ENCODE data around the gene IL10. TPM values are rescaled to one million over a fixed set of nuclear protein-coding genes. Genes with fewer than 3 reads are reported as not detected.

IL10 gene
- 7.0 TPM for total RNA-seq
- polyA plus RNA-seq: 1 to 10 TPM in 2 of 4 donors, under 1 TPM in 2; 0.60 to 4.4 (median 2.0) TPM

DNA sequence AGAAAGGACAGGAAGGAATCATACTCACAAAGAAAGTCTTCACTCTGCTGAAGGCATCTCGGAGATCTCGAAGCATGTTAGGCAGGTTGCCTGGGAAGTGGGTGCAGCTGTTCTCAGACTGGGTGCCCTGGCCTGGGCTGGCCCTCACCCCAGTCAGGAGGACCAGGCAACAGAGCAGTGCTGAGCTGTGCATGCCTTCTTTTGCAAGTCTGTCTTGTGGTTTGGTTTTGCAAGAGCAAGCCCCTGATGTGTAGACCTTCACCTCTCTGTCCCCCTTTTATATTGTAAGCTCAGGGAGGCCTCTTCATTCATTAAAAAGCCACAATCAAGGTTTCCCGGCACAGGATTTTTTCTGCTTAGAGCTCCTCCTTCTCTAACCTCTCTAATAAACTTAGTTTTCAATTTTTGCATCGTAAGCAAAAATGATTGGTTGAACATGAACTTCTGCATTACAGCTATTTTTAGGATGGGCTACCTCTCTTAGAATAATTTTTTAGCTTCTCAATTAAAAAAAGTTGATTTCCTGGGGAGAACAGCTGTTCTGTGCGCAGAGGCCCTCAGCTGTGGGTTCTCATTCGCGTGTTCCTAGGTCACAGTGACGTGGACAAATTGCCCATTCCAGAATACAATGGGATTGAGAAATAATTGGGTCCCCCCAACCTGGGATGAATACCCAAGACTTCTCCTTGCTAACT lies at the start of gene IL10:
TSS of gene IL10 (minus strand) at position 252 of the 695 bp plus-strand sequence. CDS start at position 193, 59 bp downstream.
- Mint-ChIP-seq H3K27ac (peak within 1 kb of the TSS in 2 of 3 donors; percentile 55 to 72), H3K36me3 (no peaks in the 10 kb centered on the region)
- H3K4me3 ChIP-seq (ENCODE audit: low read depth, low read length): no peak within 1 kb of the TSS

GRCh38 chr1:206821493-206821892 lies 49.2 kb upstream of the IL10 start:
- Histone ChIP-seq H3K36me3 (ENCODE audit: control insufficient read depth, insufficient read depth, low read length) (no peaks in the 10 kb centered on the region), H3K27me3 (ENCODE audit: control insufficient read depth, insufficient read depth, low read length) (no peaks in the 10 kb centered on the region), H3K4me3 (ENCODE audit: low read depth, low read length) (no peak overlapping the region), H3K9me3 (ENCODE audit: control insufficient read depth in 2 of 2, low read length in 2 of 2) (no peaks in the 10 kb centered on the region), H3K27ac (ENCODE audit: insufficient read depth, low read length, poor library complexity, severe bottlenecking) (no peak overlapping the region), H3K4me1 (ENCODE audit: control insufficient read depth, insufficient read depth, low read length, poor library complexity, severe bottlenecking) (peaks cover 22% of the 10 kb centered on the region)
- DNase-seq (no peak), ATAC-seq (ENCODE audit: low read depth in 2 of 2) (no peak)
- Mint-ChIP-seq H3K4me3 (no peak overlapping the region), H3K27me3 (no peaks in the 10 kb centered on the region), H3K36me3 (peaks cover 1% of the 10 kb centered on the region), H3K9me3 (peaks cover 0 to 2% (median 0%) of the 10 kb centered on the region in 7 donors), H3K27ac (no peak overlapping the region), H3K4me1 (peaks cover 16 to 42% (median 31%) of the 10 kb centered on the region in 4 donors)

More for the DNA sequence above, at the start of gene IL10:
- no peaks in the 10 kb centered on the region for H3K9me3 ChIP-seq (ENCODE audit: control insufficient read depth in 2 of 2, low read length in 2 of 2)
- Mint-ChIP-seq H3K4me3 (peak within 1 kb of the TSS in 3 of 4 donors; percentile 9 to 69 (median 18)), H3K9me3 (peaks cover 0 to 1% (median 0%) of the 10 kb centered on the region in 7 donors), H3K4me1 (peaks cover 20 to 66% (median 38%) of the 10 kb centered on the region in 4 donors), H3K27me3 (no peaks in the 10 kb centered on the region)
- no peaks in the 10 kb centered on the region for H3K36me3 ChIP-seq (ENCODE audit: control insufficient read depth, insufficient read depth, low read length)
- DNase-seq: no peak
- peaks cover 53% of the 10 kb centered on the region for H3K4me1 ChIP-seq (ENCODE audit: control insufficient read depth, insufficient read depth, low read length, poor library complexity, severe bottlenecking)
- H3K27ac ChIP-seq (ENCODE audit: insufficient read depth, low read length, poor library complexity, severe bottlenecking): no peak within 1 kb of the TSS
- no peak for ATAC-seq (ENCODE audit: low read depth in 2 of 2)
- no peaks in the 10 kb centered on the region for H3K27me3 ChIP-seq (ENCODE audit: control insufficient read depth, insufficient read depth, low read length)

DNA sequence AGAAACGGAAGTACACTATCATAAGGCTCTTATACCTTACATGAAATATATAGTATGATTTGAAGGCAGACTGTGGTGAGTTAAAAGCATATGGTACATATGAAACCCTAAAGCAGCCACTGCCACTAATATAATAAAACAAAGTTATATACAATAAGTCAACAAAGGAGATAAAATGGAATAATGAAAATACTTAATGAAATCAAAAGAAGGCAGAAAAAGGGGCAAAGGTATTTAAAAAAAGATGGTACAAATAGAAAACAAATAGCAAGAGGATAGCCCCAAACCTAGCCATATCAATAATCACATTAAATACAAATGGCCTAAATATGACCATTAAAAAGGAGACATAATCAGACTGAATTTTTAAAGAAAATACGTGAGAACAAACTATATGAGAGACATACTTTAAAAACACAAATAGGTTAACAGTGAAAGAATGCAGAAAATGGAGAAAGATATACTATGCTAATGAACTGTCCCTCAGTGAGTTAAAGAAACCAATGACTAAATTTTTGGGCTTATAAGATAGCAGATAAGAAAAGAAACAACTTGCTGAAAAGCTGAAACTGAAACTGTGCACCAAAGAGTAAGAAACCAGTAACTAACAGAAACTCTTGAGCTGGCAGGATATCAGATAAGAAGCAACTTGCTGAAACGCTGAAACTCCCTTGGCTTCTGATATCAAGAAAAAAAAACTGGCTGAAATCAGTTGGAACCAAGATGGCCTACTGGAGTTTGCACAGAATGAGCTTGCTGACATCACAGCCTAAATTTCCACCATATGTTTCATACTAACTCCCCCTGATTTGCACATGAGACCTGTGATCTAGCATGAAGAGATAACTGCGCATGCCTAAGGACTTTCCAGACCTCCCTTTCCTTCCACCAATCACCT lies 44.3 kb upstream of the IL10 start:
- Mint-ChIP-seq H3K36me3 (no peaks in the 10 kb centered on the region), H3K27ac (peak overlapping the region; percentile 80 to 92 (median 87)), H3K4me1 (peaks cover 29 to 55% (median 42%) of the 10 kb centered on the region in 4 donors), H3K4me3 (peak overlapping the region; percentile 48 to 88 (median 70)), H3K27me3 (no peaks in the 10 kb centered on the region), H3K9me3 (peaks cover 0 to 7% (median 3%) of the 10 kb centered on the region in 7 donors)
- H3K4me1 ChIP-seq (ENCODE audit: control insufficient read depth, insufficient read depth, low read length, poor library complexity, severe bottlenecking): peaks cover 24% of the 10 kb centered on the region
- no peaks in the 10 kb centered on the region for H3K36me3 ChIP-seq (ENCODE audit: control insufficient read depth, insufficient read depth, low read length)
- ATAC-seq (ENCODE audit: low read depth in 2 of 2) (peak; percentile 88), DNase-seq (peak in 2 of 3 donors; percentile 70 to 91)
- H3K4me3 ChIP-seq (ENCODE audit: low read depth, low read length): peak overlapping the region; percentile 73
- no peaks in the 10 kb centered on the region for H3K27me3 ChIP-seq (ENCODE audit: control insufficient read depth, insufficient read depth, low read length)
- H3K27ac ChIP-seq (ENCODE audit: insufficient read depth, low read length, poor library complexity, severe bottlenecking): peak overlapping the region; percentile 78
- H3K9me3 ChIP-seq (ENCODE audit: control insufficient read depth in 2 of 2, low read length in 2 of 2): peaks cover 5 to 6% of the 10 kb centered on the region in 2 experiments

GRCh38 chr1:206814716-206815341 lies 42.5 kb upstream of the IL10 start:
- H3K4me1 ChIP-seq (ENCODE audit: control insufficient read depth, insufficient read depth, low read length, poor library complexity, severe bottlenecking): peaks cover 24% of the 10 kb centered on the region
- Mint-ChIP-seq H3K27ac (peak overlapping the region; percentile 44 to 70 (median 55)), H3K4me3 (no peak overlapping the region), H3K27me3 (no peaks in the 10 kb centered on the region), H3K9me3 (peaks cover 0 to 7% (median 3%) of the 10 kb centered on the region in 7 donors), H3K36me3 (no peaks in the 10 kb centered on the region), H3K4me1 (peaks cover 29 to 50% (median 41%) of the 10 kb centered on the region in 4 donors)
- peaks cover 5 to 6% of the 10 kb centered on the region in 2 experiments for H3K9me3 ChIP-seq (ENCODE audit: control insufficient read depth in 2 of 2, low read length in 2 of 2)
- no peak overlapping the region for H3K27ac ChIP-seq (ENCODE audit: insufficient read depth, low read length, poor library complexity, severe bottlenecking)
- H3K27me3 ChIP-seq (ENCODE audit: control insufficient read depth, insufficient read depth, low read length): no peaks in the 10 kb centered on the region
- no peak overlapping the region for H3K4me3 ChIP-seq (ENCODE audit: low read depth, low read length)
- no peak for DNase-seq
- no peak for ATAC-seq (ENCODE audit: low read depth in 2 of 2)
- no peaks in the 10 kb centered on the region for H3K36me3 ChIP-seq (ENCODE audit: control insufficient read depth, insufficient read depth, low read length)

DNA sequence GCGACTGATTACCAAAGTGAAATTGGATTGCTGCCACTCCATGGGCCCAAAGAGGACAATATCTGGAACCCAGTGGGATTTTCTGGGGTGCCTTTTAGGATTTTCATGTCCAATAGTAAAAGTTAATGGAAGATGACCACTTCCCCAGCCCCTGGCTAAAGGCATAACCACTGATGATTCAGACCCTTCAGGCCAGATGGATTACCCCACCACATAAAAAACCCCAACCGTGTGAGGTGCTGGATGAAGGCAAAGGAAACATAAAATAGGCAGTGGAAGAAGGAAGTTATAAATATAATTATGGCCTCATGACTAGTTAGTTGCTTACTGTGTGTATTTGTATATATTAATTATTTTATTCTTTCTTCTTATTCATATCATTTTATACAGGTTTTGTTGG lies 40.2 kb upstream of the IL10 start:
- H3K4me3 Mint-ChIP-seq: no peak overlapping the region
- Histone ChIP-seq H3K36me3 (ENCODE audit: control insufficient read depth, insufficient read depth, low read length) (no peaks in the 10 kb centered on the region), H3K27ac (ENCODE audit: insufficient read depth, low read length, poor library complexity, severe bottlenecking) (no peak overlapping the region), H3K4me3 (ENCODE audit: low read depth, low read length) (no peak overlapping the region), H3K4me1 (ENCODE audit: control insufficient read depth, insufficient read depth, low read length, poor library complexity, severe bottlenecking) (peaks cover 37% of the 10 kb centered on the region), H3K9me3 (ENCODE audit: control insufficient read depth in 2 of 2, low read length in 2 of 2) (peaks cover 5 to 6% of the 10 kb centered on the region in 2 experiments), H3K27me3 (ENCODE audit: control insufficient read depth, insufficient read depth, low read length) (no peaks in the 10 kb centered on the region)
- H3K27me3 Mint-ChIP-seq: no peaks in the 10 kb centered on the region
- ATAC-seq (ENCODE audit: low read depth in 2 of 2) (no peak), DNase-seq (no peak)
- peaks cover 39 to 57% (median 45%) of the 10 kb centered on the region in 4 donors for H3K4me1 Mint-ChIP-seq
- H3K36me3 Mint-ChIP-seq: no peaks in the 10 kb centered on the region
- H3K9me3 Mint-ChIP-seq: peaks cover 0 to 7% (median 3%) of the 10 kb centered on the region in 7 donors
- no peak overlapping the region for H3K27ac Mint-ChIP-seq

GRCh38 chr1:206809504-206810084 lies 37.3 kb upstream of the IL10 start:
- H3K27me3 ChIP-seq (ENCODE audit: control insufficient read depth, insufficient read depth, low read length): no peaks in the 10 kb centered on the region
- DNase-seq: peak in 2 of 3 donors; percentile 53 to 72
- Mint-ChIP-seq H3K27ac (peak overlapping the region in 1 of 3 donors; percentile 86), H3K4me1 (peaks cover 27 to 51% (median 32%) of the 10 kb centered on the region in 4 donors), H3K9me3 (peaks cover 0 to 7% (median 3%) of the 10 kb centered on the region in 7 donors), H3K36me3 (no peaks in the 10 kb centered on the region), H3K27me3 (no peaks in the 10 kb centered on the region), H3K4me3 (peak overlapping the region in 1 of 4 donors; percentile 11)
- H3K9me3 ChIP-seq (ENCODE audit: control insufficient read depth in 2 of 2, low read length in 2 of 2): peaks cover 5 to 6% of the 10 kb centered on the region in 2 experiments
- ATAC-seq (ENCODE audit: low read depth in 2 of 2): peak; percentile 50 to 66
- H3K4me1 ChIP-seq (ENCODE audit: control insufficient read depth, insufficient read depth, low read length, poor library complexity, severe bottlenecking): peaks cover 36% of the 10 kb centered on the region
- H3K36me3 ChIP-seq (ENCODE audit: control insufficient read depth, insufficient read depth, low read length): no peaks in the 10 kb centered on the region
- no peak overlapping the region for H3K4me3 ChIP-seq (ENCODE audit: low read depth, low read length)
- no peak overlapping the region for H3K27ac ChIP-seq (ENCODE audit: insufficient read depth, low read length, poor library complexity, severe bottlenecking)

DNA sequence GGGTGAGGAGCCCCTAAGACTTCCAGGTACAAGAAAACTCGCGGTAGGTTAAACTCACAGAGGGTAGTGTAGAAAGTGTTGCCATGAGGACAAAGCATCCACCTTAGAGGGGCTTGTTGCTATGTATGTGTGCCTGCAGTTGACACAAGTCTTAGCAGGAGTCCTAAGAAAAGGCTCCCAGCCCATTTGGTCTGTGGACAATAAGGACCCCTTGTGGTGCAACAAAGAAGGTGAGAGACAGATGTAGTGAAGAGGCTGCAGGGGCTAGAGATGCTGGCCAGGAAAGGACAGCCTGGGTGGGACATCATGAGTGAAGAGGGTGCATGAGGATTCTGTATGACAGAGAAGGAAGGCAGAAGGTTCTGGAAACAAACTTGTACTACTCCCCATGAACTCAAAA lies 36.3 kb upstream of the IL10 start:
- Mint-ChIP-seq H3K4me1 (peaks cover 21 to 54% (median 35%) of the 10 kb centered on the region in 4 donors), H3K4me3 (peak overlapping the region in 1 of 4 donors; percentile 0), H3K27me3 (no peaks in the 10 kb centered on the region), H3K27ac (peak overlapping the region; percentile 86 to 94 (median 86)), H3K36me3 (no peaks in the 10 kb centered on the region), H3K9me3 (peaks cover 0 to 7% (median 3%) of the 10 kb centered on the region in 7 donors)
- Histone ChIP-seq H3K4me3 (ENCODE audit: low read depth, low read length) (no peak overlapping the region), H3K27ac (ENCODE audit: insufficient read depth, low read length, poor library complexity, severe bottlenecking) (no peak overlapping the region), H3K27me3 (ENCODE audit: control insufficient read depth, insufficient read depth, low read length) (no peaks in the 10 kb centered on the region), H3K4me1 (ENCODE audit: control insufficient read depth, insufficient read depth, low read length, poor library complexity, severe bottlenecking) (peaks cover 40% of the 10 kb centered on the region), H3K9me3 (ENCODE audit: control insufficient read depth in 2 of 2, low read length in 2 of 2) (peaks cover 5 to 6% of the 10 kb centered on the region in 2 experiments), H3K36me3 (ENCODE audit: control insufficient read depth, insufficient read depth, low read length) (no peaks in the 10 kb centered on the region)
- peak; percentile 71 to 87 for ATAC-seq (ENCODE audit: low read depth in 2 of 2)
- DNase-seq: peak; percentile 27 to 76 (median 70)

Data from CD4-positive, CD25-positive, alpha-beta regulatory T cell (primary cell).